ENCODE measurements around the gene CXCL5.
"Not testable (repeated sequence)": the region's sequence is repeated elsewhere in the genome, so short reads cannot be mapped to it uniquely, and the experiment has no call there.

CXCL5 gene

GRCh38 chr4:73964862-73965611 lies 33.4 kb downstream of the CXCL5 start:
- DNase-seq, result no peak

GRCh38 chr4:73962724-73963123 lies 35.8 kb downstream of the CXCL5 start:
- DNase-seq, result no peak

- DNase-seq, result not testable (repeated sequence)
Measured at GRCh38 chr4:73959041-73959440, 39.4 kb downstream of the CXCL5 start.

GRCh38 chr4:73952352-73952751 lies 46.1 kb downstream of the CXCL5 start:
- no peak for DNase-seq

- not testable (repeated sequence) for DNase-seq
Measured at GRCh38 chr4:73950376-73950920, 48.0 kb downstream of the CXCL5 start.

- no peak for DNase-seq
Measured at GRCh38 chr4:73948990-73949706, 49.3 kb downstream of the CXCL5 start.

- no peak for DNase-seq
Measured at GRCh38 chr4:73948291-73948690, 50.2 kb downstream of the CXCL5 start.

GRCh38 chr4:73947239-73947985 lies 51.1 kb downstream of the CXCL5 start:
- no peak for DNase-seq

GRCh38 chr4:73945674-73946449 lies 52.6 kb downstream of the CXCL5 start:
- DNase-seq, result no peak

Measured in GDM1 (cell line).